GM06990 (cell line): ENCODE data around the gene SMIM26.

ENCODE experiments used
- DNase-seq: peaks from one replicate; pipeline ENCODE4 v3.0.0-alpha.2; 2011; ENCODE audit not compliant: insufficient read length; ENCODE audit errors: extremely low read depth
- H3K27me3 ChIP-seq: replicated peaks from 2 replicates; pipeline ENCODE4 v1.6.0; 2011; ENCODE audit warnings: low read length; ENCODE audit not compliant: control insufficient read depth, insufficient read depth
- H3K36me3 ChIP-seq: 2 replicates; pipeline ENCODE4 v1.5.1; 2011; ENCODE audit warnings: low read length; ENCODE audit not compliant: control insufficient read depth, insufficient read depth
- H3K4me3 ChIP-seq: replicated peaks from 2 replicates; pipeline ENCODE4 v1.5.1; 2011; ENCODE audit warnings: low read depth, mild to moderate bottlenecking, control low read depth, low read length
- CTCF ChIP-seq: IDR thresholded peaks from 2 replicates; pipeline ENCODE4 v1.5.1; 2011; ENCODE audit warnings: low read length, control low read depth, mild to moderate bottlenecking, inconsistent platforms; ENCODE audit not compliant: insufficient read depth, poor library complexity, severe bottlenecking

The SMIM26 gene

GRCh38 chr20:18609741-18610140 is 42.5 kb downstream of the SMIM26 start:
- DNase-seq, result no peak
- H3K27me3 ChIP-seq, result no peaks in the 10 kb centered on the region
- TF ChIP-seq CTCF, result no peak
- H3K36me3 ChIP-seq, result peaks cover 1% of the 10 kb centered on the region; the same call in 1 of the 2 replicates
- H3K4me3 ChIP-seq, result no peak overlapping the region

GRCh38 chr20:18611492-18611891 is 44.3 kb downstream of the SMIM26 start:
- Histone ChIP-seq H3K27me3 (no peaks in the 10 kb centered on the region), H3K36me3 (peaks cover 1% of the 10 kb centered on the region; the same call in 1 of the 2 replicates), H3K4me3 (no peak overlapping the region)
- DNase-seq, result no peak
- no peak for TF ChIP-seq CTCF

- peak; percentile 8 for TF ChIP-seq CTCF
- H3K4me3 ChIP-seq, result no peak overlapping the region
- DNase-seq, result no peak
Measured at GRCh38 chr20:18613553-18613952, 46.3 kb downstream of the SMIM26 start.

GRCh38 chr20:18614244-18614643 is 47.0 kb downstream of the SMIM26 start:
- Histone ChIP-seq H3K27me3 (no peaks in the 10 kb centered on the region), H3K36me3 (peaks cover 1% of the 10 kb centered on the region; the same call in 1 of the 2 replicates), H3K4me3 (no peak overlapping the region)
- DNase-seq, result no peak
- TF ChIP-seq CTCF, result no peak

More at GRCh38 chr20:18613553-18613952, 46.3 kb downstream of the SMIM26 start:
- H3K36me3 ChIP-seq, result peaks cover 1% of the 10 kb centered on the region; the same call in 1 of the 2 replicates
- no peaks in the 10 kb centered on the region for H3K27me3 ChIP-seq

- H3K4me3 ChIP-seq, result no peak overlapping the region
- TF ChIP-seq CTCF, result no peak
- no peak for DNase-seq
- peaks cover 1% of the 10 kb centered on the region; the same call in 1 of the 2 replicates for H3K36me3 ChIP-seq
- H3K27me3 ChIP-seq, result no peaks in the 10 kb centered on the region
Measured at GRCh38 chr20:18615020-18615650, 47.9 kb downstream of the SMIM26 start.
